HepG2 (cell line): ENCODE results near the gene DBNDD1. TPM values are rescaled to one million over a fixed set of nuclear protein-coding genes. Genes with fewer than 3 reads are reported as not detected.

Experiments
- ETV6 ChIP-seq: sonication (generic); formaldehyde crosslinking; conservative IDR thresholded peaks from 2 replicates; pipeline ENCODE4 v1.4.0; 2020; ENCODE audit warnings: missing genetic modification reagents
- MEF2D ChIP-seq: sonication (generic); formaldehyde crosslinking; IDR thresholded peaks from 2 replicates; pipeline ENCODE4 v1.5.1; 2020; ENCODE audit warnings: mild to moderate bottlenecking, missing genetic modification reagents
- POLR2AphosphoS5 ChIP-seq: IDR thresholded peaks from 2 replicates; pipeline ENCODE4 v1.6.1; 2012; ENCODE audit warnings: low read depth, low read length
- SP5 ChIP-seq: IDR thresholded peaks from 2 replicates; pipeline ENCODE4 v1.6.1; 2016; ENCODE audit warnings: low read depth, borderline replicate concordance
- ZFAT ChIP-seq: sonication (generic); formaldehyde crosslinking; conservative IDR thresholded peaks from 2 replicates; pipeline ENCODE4 v1.8.1; 2023; ENCODE audit warnings: missing genetic modification reagents, inconsistent platforms
- ZNF331 ChIP-seq: sonication (generic); formaldehyde crosslinking; IDR thresholded peaks from 2 replicates; pipeline ENCODE4 v1.4.0; 2020; ENCODE audit warnings: missing genetic modification reagents
- ZNF343 ChIP-seq: sonication (generic); formaldehyde crosslinking; IDR thresholded peaks from 2 replicates; pipeline ENCODE4 v1.4.0; 2020; ENCODE audit warnings: mild to moderate bottlenecking, missing genetic modification reagents
- ZNF446 ChIP-seq: sonication (generic); formaldehyde crosslinking; IDR thresholded peaks from 2 replicates; pipeline ENCODE4 v1.5.0; 2020; ENCODE audit warnings: mild to moderate bottlenecking, missing genetic modification reagents
- ZNF607 ChIP-seq: sonication (generic); formaldehyde crosslinking; IDR thresholded peaks from 2 replicates; pipeline ENCODE4 v1.5.1; 2020; ENCODE audit warnings: missing genetic modification reagents, mild to moderate bottlenecking, borderline replicate concordance
- ZSCAN20 ChIP-seq: sonication (generic); formaldehyde crosslinking; IDR thresholded peaks from 2 replicates; pipeline ENCODE4 v1.4.0; 2020; ENCODE audit warnings: missing genetic modification reagents, mild to moderate bottlenecking, borderline replicate concordance
- polyA plus RNA-seq, 8 experiments: library from polyadenylated mRNA; depleted of rRNA in 3 of 8; stranded (reverse) in 7 of 8; unstranded in 1 of 8; fragments of >200 nt; fragmentation: Illumina TruSeq in 4 of 8; extraction: Trizol in 4 of 8; gene quantifications; 2 replicates each; pipeline versions ENCODE4 v1.2.1 to v1.2.3, GENCODE V29; 2011 to 2016; ENCODE audit warnings: low read depth in 4 of 8, missing spikeins in 1 of 8, mixed read lengths in 1 of 8; ENCODE audit not compliant: insufficient read depth in 1 of 8
- total RNA-seq, 5 experiments: library from RNA; depleted of rRNA; stranded (reverse); fragments of >200 nt; fragmentation: Illumina TruSeq; extraction: Trizol; gene quantifications; 2 replicates each; pipeline ENCODE4 v1.2.3, GENCODE V29; 2016; ENCODE audit warnings: low read depth in 1 of 5
- TF ChIP-seq, protein P1 (sequence below): sonication (generic); formaldehyde crosslinking; IDR thresholded peaks from 2 replicates; pipeline ENCODE4 v1.5.0; 2020; ENCODE audit warnings: mild to moderate bottlenecking, missing genetic modification reagents, borderline replicate concordance
- TF ChIP-seq, protein P2 (sequence below): conservative IDR thresholded peaks from 2 replicates; pipeline ENCODE4 v1.6.1; 2018; ENCODE audit warnings: missing genetic modification reagents
- TF ChIP-seq, protein P3 (sequence below): sonication (generic); formaldehyde crosslinking; IDR thresholded peaks from 2 replicates; pipeline ENCODE4 v1.4.0; 2020; ENCODE audit warnings: mild to moderate bottlenecking, missing genetic modification reagents
- TF ChIP-seq, protein P4 (sequence below): sonication (generic); formaldehyde crosslinking; IDR thresholded peaks from 2 replicates; pipeline ENCODE4 v1.5.0; 2020; ENCODE audit warnings: missing genetic modification reagents, mild to moderate bottlenecking, borderline replicate concordance
- TF ChIP-seq, protein P5 (sequence below): sonication (generic); formaldehyde crosslinking; IDR thresholded peaks from 2 replicates; pipeline ENCODE4 v1.8.1; 2023; ENCODE audit warnings: mild to moderate bottlenecking, missing genetic modification reagents

Gene DBNDD1
- total and polyA plus RNA-seq, 2 of the 13 experiments (the other 11 are each of a cell fraction or from before 2014, with no cell fraction given) = 17.0 to 40.4 TPM

DNA sequence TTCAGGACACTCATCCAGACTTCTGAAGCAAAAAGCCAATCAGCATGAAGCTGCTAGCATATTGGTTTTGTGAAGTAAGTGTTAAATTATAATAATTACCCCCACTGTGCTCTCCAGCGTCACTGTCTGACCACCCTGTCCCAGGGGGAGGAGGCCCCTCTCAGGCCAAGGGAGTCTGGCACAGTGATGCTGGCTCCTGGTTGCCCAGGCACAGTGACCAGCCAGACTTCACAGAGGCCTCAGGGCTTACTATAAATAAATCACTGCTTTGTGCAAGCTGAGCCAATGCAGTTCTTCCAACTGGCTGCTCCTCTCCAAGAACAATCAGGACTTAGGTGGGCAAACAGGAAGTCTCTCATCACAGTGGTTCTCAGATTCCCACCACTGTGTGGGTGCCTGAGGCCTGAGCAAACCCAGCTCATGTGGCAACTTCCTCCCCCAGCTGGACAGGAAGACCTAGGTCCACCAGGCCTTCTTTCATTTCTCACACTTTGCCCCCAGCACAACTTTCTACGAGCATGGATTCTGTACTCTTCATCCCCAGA lies 1.7 kb upstream of the DBNDD1 start (continued):
- TF ChIP-seq, protein P1, sequence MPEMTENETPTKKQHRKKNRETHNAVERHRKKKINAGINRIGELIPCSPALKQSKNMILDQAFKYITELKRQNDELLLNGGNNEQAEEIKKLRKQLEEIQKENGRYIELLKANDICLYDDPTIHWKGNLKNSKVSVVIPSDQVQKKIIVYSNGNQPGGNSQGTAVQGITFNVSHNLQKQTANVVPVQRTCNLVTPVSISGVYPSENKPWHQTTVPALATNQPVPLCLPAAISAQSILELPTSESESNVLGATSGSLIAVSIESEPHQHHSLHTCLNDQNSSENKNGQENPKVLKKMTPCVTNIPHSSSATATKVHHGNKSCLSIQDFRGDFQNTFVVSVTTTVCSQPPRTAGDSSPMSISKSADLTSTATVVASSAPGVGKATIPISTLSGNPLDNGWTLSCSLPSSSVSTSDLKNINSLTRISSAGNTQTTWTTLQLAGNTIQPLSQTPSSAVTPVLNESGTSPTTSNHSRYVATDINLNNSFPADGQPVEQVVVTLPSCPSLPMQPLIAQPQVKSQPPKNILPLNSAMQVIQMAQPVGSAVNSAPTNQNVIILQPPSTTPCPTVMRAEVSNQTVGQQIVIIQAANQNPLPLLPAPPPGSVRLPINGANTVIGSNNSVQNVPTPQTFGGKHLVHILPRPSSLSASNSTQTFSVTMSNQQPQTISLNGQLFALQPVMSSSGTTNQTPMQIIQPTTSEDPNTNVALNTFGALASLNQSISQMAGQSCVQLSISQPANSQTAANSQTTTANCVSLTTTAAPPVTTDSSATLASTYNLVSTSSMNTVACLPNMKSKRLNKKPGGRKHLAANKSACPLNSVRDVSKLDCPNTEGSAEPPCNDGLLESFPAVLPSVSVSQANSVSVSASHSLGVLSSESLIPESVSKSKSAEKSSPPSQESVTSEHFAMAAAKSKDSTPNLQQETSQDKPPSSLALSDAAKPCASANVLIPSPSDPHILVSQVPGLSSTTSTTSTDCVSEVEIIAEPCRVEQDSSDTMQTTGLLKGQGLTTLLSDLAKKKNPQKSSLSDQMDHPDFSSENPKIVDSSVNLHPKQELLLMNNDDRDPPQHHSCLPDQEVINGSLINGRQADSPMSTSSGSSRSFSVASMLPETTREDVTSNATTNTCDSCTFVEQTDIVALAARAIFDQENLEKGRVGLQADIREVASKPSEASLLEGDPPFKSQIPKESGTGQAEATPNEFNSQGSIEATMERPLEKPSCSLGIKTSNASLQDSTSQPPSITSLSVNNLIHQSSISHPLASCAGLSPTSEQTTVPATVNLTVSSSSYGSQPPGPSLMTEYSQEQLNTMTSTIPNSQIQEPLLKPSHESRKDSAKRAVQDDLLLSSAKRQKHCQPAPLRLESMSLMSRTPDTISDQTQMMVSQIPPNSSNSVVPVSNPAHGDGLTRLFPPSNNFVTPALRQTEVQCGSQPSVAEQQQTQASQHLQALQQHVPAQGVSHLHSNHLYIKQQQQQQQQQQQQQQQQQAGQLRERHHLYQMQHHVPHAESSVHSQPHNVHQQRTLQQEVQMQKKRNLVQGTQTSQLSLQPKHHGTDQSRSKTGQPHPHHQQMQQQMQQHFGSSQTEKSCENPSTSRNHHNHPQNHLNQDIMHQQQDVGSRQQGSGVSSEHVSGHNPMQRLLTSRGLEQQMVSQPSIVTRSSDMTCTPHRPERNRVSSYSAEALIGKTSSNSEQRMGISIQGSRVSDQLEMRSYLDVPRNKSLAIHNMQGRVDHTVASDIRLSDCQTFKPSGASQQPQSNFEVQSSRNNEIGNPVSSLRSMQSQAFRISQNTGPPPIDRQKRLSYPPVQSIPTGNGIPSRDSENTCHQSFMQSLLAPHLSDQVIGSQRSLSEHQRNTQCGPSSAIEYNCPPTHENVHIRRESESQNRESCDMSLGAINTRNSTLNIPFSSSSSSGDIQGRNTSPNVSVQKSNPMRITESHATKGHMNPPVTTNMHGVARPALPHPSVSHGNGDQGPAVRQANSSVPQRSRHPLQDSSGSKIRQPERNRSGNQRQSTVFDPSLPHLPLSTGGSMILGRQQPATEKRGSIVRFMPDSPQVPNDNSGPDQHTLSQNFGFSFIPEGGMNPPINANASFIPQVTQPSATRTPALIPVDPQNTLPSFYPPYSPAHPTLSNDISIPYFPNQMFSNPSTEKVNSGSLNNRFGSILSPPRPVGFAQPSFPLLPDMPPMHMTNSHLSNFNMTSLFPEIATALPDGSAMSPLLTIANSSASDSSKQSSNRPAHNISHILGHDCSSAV (CRISPR knock-in tag) = no peak
- TF ChIP-seq ZNF446 (CRISPR knock-in tag) = no peak
- no peak for TF ChIP-seq ZNF331 (CRISPR knock-in tag)
- TF ChIP-seq SP5 (CRISPR knock-in tag) = peak; percentile 48; the same call in 1 of the 2 replicates
- TF ChIP-seq ZNF607 (CRISPR knock-in tag) = no peak
- TF ChIP-seq MEF2D (CRISPR knock-in tag) = peak; percentile 73; the same call in 1 of the 2 replicates
- no peak for TF ChIP-seq ZNF343 (CRISPR knock-in tag)
- TF ChIP-seq, protein P2, sequence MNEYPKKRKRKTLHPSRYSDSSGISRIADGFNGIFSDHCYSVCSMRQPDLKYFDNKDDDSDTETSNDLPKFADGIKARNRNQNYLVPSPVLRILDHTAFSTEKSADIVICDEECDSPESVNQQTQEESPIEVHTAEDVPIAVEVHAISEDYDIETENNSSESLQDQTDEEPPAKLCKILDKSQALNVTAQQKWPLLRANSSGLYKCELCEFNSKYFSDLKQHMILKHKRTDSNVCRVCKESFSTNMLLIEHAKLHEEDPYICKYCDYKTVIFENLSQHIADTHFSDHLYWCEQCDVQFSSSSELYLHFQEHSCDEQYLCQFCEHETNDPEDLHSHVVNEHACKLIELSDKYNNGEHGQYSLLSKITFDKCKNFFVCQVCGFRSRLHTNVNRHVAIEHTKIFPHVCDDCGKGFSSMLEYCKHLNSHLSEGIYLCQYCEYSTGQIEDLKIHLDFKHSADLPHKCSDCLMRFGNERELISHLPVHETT = no peak
- TF ChIP-seq, protein P3, sequence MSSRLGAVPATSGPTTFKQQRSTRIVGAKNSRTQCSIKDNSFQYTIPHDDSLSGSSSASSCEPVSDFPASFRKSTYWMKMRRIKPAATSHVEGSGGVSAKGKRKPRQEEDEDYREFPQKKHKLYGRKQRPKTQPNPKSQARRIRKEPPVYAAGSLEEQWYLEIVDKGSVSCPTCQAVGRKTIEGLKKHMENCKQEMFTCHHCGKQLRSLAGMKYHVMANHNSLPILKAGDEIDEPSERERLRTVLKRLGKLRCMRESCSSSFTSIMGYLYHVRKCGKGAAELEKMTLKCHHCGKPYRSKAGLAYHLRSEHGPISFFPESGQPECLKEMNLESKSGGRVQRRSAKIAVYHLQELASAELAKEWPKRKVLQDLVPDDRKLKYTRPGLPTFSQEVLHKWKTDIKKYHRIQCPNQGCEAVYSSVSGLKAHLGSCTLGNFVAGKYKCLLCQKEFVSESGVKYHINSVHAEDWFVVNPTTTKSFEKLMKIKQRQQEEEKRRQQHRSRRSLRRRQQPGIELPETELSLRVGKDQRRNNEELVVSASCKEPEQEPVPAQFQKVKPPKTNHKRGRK (CRISPR knock-in tag) = 0 out of 2 replicates have a peak, but pooled peaks have one; percentile 37
- TF ChIP-seq, protein P4, sequence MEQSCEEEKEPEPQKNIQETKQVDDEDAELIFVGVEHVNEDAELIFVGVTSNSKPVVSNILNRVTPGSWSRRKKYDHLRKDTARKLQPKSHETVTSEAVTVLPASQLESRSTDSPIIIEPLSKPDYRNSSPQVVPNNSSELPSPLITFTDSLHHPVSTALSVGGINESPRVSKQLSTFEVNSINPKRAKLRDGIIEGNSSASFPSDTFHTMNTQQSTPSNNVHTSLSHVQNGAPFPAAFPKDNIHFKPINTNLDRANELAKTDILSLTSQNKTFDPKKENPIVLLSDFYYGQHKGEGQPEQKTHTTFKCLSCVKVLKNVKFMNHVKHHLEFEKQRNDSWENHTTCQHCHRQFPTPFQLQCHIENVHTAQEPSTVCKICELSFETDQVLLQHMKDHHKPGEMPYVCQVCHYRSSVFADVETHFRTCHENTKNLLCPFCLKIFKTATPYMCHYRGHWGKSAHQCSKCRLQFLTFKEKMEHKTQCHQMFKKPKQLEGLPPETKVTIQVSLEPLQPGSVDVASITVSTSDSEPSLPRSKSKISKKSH (CRISPR knock-in tag) = no peak
- no peak for TF ChIP-seq ZSCAN20 (CRISPR knock-in tag)
- TF ChIP-seq POLR2AphosphoS5 = no peak
- TF ChIP-seq, protein P5, sequence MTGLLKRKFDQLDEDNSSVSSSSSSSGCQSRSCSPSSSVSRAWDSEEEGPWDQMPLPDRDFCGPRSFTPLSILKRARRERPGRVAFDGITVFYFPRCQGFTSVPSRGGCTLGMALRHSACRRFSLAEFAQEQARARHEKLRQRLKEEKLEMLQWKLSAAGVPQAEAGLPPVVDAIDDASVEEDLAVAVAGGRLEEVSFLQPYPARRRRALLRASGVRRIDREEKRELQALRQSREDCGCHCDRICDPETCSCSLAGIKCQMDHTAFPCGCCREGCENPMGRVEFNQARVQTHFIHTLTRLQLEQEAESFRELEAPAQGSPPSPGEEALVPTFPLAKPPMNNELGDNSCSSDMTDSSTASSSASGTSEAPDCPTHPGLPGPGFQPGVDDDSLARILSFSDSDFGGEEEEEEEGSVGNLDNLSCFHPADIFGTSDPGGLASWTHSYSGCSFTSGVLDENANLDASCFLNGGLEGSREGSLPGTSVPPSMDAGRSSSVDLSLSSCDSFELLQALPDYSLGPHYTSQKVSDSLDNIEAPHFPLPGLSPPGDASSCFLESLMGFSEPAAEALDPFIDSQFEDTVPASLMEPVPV = no peak
- TF ChIP-seq ZFAT (CRISPR knock-in tag) = no peak
- TF ChIP-seq ETV6 (CRISPR knock-in tag) = no peak
